SU-DHL-6 (cell line): Measurements from ENCODE around the gene KRT36.

Source experiments
- H2AFZ ChIP-seq: fragments of 200-600 bp; sonication (generic); 2 replicates; pipeline ENCODE4 v1.6.1; 2014; ENCODE audit warnings: low read depth, mild to moderate bottlenecking, moderate library complexity, mixed read lengths, antibody characterized with exemption, low read length; ENCODE audit not compliant: severe bottlenecking
- H3F3A ChIP-seq: fragments of 200-600 bp; shearing (Covaris generic); 2 replicates; pipeline ENCODE4 v1.6.0; 2016; ENCODE audit warnings: antibody characterized with exemption, mild to moderate bottlenecking; ENCODE audit not compliant: insufficient read depth
- H3K27ac ChIP-seq: fragments of 200-600 bp; sonication (generic); 2 replicates; pipeline ENCODE4 v1.5.1; 2016; ENCODE audit warnings: low read depth, mild to moderate bottlenecking, low read length, moderate library complexity, mixed read lengths
- H3K27me3 ChIP-seq: fragments of 200-600 bp; sonication (generic), shearing (Covaris generic); 2 replicates; pipeline ENCODE4 v1.6.0; 2014; ENCODE audit warnings: mild to moderate bottlenecking, low read length
- H3K36me3 ChIP-seq: fragments of 200-600 bp; sonication (generic); 2 replicates; pipeline ENCODE4 v1.6.1; 2014; ENCODE audit warnings: mild to moderate bottlenecking, low read length, mixed read lengths
- H3K4me2 ChIP-seq: fragments of 300-600, 200-600 bp; shearing (Covaris generic), sonication (generic); 2 replicates; pipeline ENCODE4 v1.6.0; 2014; ENCODE audit warnings: low read length, low read depth, mild to moderate bottlenecking; ENCODE audit not compliant: poor library complexity, severe bottlenecking
- H3K4me3 ChIP-seq: fragments of 200-600 bp; sonication (generic); 2 replicates; pipeline ENCODE4 v1.5.1; 2014; ENCODE audit warnings: antibody characterized with exemption, low read length, mild to moderate bottlenecking, mixed read lengths; ENCODE audit not compliant: insufficient read depth, poor library complexity, severe bottlenecking
- H3K79me2 ChIP-seq: fragments of 200-600 bp; sonication (generic); 2 replicates; pipeline ENCODE4 v1.6.1; 2014; ENCODE audit warnings: mild to moderate bottlenecking, low read length, moderate library complexity; ENCODE audit not compliant: insufficient read depth
- H3K9ac ChIP-seq: fragments of 200-600 bp; sonication (generic); 2 replicates; pipeline ENCODE4 v1.7.0; 2014; ENCODE audit warnings: mild to moderate bottlenecking, low read length
- H3K9me2 ChIP-seq: fragments of 200-600 bp; sonication (generic); replicated peaks from 2 replicates; pipeline ENCODE4 v1.6.1; 2014; ENCODE audit warnings: low read length; ENCODE audit not compliant: insufficient read depth
- H3K9me3 ChIP-seq: fragments of 200-600 bp; sonication (generic); 2 replicates; pipeline ENCODE4 v1.6.1; 2014; ENCODE audit warnings: low read length, mixed read lengths; ENCODE audit not compliant: insufficient read depth
- H4K20me1 ChIP-seq: fragments of 200-600 bp; sonication (generic); 2 replicates; pipeline ENCODE4 v1.6.1; 2014; ENCODE audit warnings: low read depth, mild to moderate bottlenecking, antibody characterized with exemption, low read length, moderate library complexity, mixed read lengths
- CTCF ChIP-seq: fragments of 200-600 bp; sonication (generic); IDR thresholded peaks from one replicate; pipeline ENCODE4 v1.5.1; 2017; ENCODE audit warnings: antibody characterized with exemption, mild to moderate bottlenecking, low read length, moderate library complexity; ENCODE audit not compliant: insufficient read depth, poor library complexity, severe bottlenecking
- EZH2phosphoT487 ChIP-seq: fragments of 200-600 bp; sonication (generic), shearing (Covaris generic); conservative IDR thresholded peaks from 2 replicates; pipeline ENCODE4 v1.6.1; 2018; ENCODE audit warnings: mild to moderate bottlenecking, antibody characterized with exemption, low read length, moderate library complexity, mixed read lengths

The KRT36 gene

GRCh38 chr17:41464173-41464572 lies 25.5 kb downstream of the KRT36 start:
- no peaks in the 10 kb centered on the region for H3F3A ChIP-seq
- no peak overlapping the region for H3K9ac ChIP-seq
- no peak overlapping the region for H3K4me3 ChIP-seq
- no peaks in the 10 kb centered on the region for H3K27me3 ChIP-seq
- H3K9me2 ChIP-seq = no peaks in the 10 kb centered on the region
- no peaks in the 10 kb centered on the region for H4K20me1 ChIP-seq
- no peak overlapping the region for H3K27ac ChIP-seq
- no peak overlapping the region for H3K4me2 ChIP-seq
- H2AFZ ChIP-seq = no peak overlapping the region
- TF ChIP-seq EZH2phosphoT487 (no peak), CTCF (no peak)
- H3K9me3 ChIP-seq = no peaks in the 10 kb centered on the region
- H3K36me3 ChIP-seq = no peaks in the 10 kb centered on the region
- H3K79me2 ChIP-seq = no peaks in the 10 kb centered on the region

GRCh38 chr17:41463746-41464145 lies 26.0 kb downstream of the KRT36 start:
- TF ChIP-seq CTCF = no peak
- no peak for TF ChIP-seq EZH2phosphoT487
- Histone ChIP-seq H3K27ac (no peak overlapping the region), H3K9ac (no peak overlapping the region), H3K79me2 (no peaks in the 10 kb centered on the region), H3K27me3 (no peaks in the 10 kb centered on the region), H4K20me1 (no peaks in the 10 kb centered on the region), H3K36me3 (no peaks in the 10 kb centered on the region), H2AFZ (no peak overlapping the region), H3K9me2 (no peaks in the 10 kb centered on the region), H3F3A (no peaks in the 10 kb centered on the region), H3K4me3 (no peak overlapping the region), H3K9me3 (no peaks in the 10 kb centered on the region), H3K4me2 (no peak overlapping the region)

GRCh38 chr17:41462705-41463104 lies 27.0 kb downstream of the KRT36 start:
- Histone ChIP-seq H3F3A (no peaks in the 10 kb centered on the region), H3K27ac (no peak overlapping the region), H3K4me2 (no peak overlapping the region), H3K9me2 (no peaks in the 10 kb centered on the region), H3K79me2 (no peaks in the 10 kb centered on the region), H3K27me3 (no peaks in the 10 kb centered on the region), H3K9me3 (no peaks in the 10 kb centered on the region), H4K20me1 (no peaks in the 10 kb centered on the region), H3K36me3 (no peaks in the 10 kb centered on the region), H2AFZ (no peak overlapping the region), H3K4me3 (no peak overlapping the region), H3K9ac (no peak overlapping the region)
- no peak for TF ChIP-seq CTCF
- no peak for TF ChIP-seq EZH2phosphoT487
